Measurements from ENCODE around the gene RBMS3.

Gene RBMS3

DNA sequence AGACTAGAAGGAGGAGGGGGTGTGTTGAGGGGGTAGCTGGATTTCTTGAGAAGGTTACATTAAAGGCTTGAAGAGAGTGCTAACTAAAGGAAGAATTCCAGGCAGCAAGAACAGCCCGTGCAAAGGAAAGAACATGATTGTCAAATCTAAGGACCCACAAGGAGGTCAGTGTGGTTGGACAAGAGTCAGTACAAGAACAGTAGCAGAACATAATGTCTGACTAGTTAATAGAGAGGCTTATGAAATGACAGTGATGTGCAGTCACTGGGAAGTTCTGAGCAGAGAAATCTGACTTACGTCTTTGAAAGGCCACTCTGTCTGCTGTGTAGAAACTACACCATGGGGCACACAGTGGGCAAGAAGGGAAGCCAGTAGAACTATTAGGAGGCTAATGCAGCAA, 19.8 kb upstream of the RBMS3 start:
- H3K4me3 ChIP-seq (ENCODE audit: low read depth, low read length) = no peak overlapping the region
- TF ChIP-seq, protein P1, sequence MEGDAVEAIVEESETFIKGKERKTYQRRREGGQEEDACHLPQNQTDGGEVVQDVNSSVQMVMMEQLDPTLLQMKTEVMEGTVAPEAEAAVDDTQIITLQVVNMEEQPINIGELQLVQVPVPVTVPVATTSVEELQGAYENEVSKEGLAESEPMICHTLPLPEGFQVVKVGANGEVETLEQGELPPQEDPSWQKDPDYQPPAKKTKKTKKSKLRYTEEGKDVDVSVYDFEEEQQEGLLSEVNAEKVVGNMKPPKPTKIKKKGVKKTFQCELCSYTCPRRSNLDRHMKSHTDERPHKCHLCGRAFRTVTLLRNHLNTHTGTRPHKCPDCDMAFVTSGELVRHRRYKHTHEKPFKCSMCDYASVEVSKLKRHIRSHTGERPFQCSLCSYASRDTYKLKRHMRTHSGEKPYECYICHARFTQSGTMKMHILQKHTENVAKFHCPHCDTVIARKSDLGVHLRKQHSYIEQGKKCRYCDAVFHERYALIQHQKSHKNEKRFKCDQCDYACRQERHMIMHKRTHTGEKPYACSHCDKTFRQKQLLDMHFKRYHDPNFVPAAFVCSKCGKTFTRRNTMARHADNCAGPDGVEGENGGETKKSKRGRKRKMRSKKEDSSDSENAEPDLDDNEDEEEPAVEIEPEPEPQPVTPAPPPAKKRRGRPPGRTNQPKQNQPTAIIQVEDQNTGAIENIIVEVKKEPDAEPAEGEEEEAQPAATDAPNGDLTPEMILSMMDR (IDR thresholded peaks at IDR 0.05; ENCODE audit: borderline replicate concordance, insufficient read depth, low read depth, low read length) = no peak

DNA sequence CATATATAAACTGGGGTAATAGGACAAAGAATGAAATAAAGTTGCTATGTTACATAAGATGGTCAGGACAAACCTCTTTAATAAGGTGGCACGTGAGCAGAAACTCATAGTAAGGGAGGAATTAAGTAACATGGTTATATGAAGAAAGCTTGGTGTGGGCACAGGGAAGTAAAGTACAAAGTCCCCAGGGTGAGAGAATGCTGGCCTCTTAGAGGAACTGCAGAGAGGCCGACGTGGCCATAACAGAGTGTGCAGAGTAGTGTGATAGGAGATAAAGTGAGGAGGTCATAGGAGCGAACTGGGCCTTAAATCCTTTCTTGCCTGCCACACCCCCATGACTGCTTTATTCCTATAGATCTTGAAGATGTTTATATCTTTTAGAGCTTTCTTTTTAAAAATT, 17.4 kb upstream of the RBMS3 start:
- TF ChIP-seq, protein P1 (IDR thresholded peaks at IDR 0.05; ENCODE audit: borderline replicate concordance, insufficient read depth, low read depth, low read length) = no peak
- no peak overlapping the region for H3K4me3 ChIP-seq (ENCODE audit: low read depth, low read length)

DNA sequence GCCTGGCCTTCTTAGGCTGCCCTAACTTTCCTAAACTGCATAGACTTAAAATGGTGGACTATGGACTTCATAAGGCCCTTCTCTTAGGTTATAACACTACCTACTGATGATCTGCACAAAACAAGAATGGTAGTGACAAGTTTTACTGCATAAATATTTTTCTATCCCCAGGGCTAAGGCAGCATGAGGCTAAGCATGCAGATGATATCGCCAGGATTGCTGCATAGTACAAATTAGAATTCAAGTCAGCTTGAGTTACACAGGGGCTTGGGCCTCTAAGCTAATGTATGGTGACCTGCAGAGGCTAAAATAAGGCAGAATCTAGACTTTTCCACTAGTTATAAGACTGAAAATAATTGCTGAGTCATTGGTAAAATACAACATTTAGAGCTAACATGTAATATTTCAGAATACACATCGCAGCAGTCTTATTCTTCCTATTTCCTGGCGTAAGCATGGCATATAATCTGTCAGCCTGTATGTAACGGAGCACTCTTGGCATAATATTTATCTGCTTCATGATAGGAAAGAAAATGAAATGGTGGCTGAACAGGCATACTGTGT, 15.3 kb upstream of the RBMS3 start:
- TF ChIP-seq, protein P1 (IDR thresholded peaks at IDR 0.05; ENCODE audit: borderline replicate concordance, insufficient read depth, low read depth, low read length) = no peak
- H3K4me3 ChIP-seq (ENCODE audit: low read depth, low read length) = no peak overlapping the region

DNA sequence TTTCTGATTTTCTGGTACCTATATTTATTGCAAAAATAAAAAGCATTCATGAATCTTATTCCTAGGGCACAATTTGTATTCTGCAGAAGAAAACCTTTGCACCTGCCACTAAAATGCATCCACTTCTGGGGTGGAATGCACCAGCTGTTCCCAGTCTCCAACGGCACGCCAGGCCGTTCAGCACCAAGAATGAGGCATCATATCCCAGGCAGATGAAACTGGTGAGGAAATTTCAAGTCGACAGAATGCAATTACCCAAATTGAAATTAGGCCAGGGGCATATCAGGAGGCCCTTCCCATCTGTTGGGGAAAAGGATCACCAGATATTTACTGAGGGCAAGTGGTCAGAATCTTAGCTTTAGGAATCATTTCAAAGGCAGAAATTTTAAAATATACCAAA, 13.6 kb upstream of the RBMS3 start:
- TF ChIP-seq, protein P1 (IDR thresholded peaks at IDR 0.05; ENCODE audit: borderline replicate concordance, insufficient read depth, low read depth, low read length) = no peak
- no peak overlapping the region for H3K4me3 ChIP-seq (ENCODE audit: low read depth, low read length)

DNA sequence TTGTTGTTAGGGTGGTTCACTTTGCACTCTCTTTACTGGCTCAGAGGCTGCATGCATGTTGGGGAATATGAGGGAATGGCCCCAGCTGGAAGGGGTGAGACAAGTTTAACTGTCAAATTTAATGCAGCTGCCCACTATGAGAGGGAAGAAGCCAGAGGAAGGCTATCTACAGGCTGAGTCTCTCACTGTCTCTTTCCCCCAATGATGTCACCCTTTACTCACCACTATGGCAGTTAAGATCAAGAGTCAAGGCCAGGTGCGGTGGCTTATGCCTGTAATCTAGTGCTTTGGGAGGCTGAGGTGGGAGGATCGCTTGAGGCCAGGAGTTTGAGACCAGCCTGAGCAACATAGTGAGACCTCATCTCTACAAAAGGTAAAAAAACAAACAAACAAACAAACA, 12.2 kb upstream of the RBMS3 start:
- H3K4me3 ChIP-seq (ENCODE audit: low read depth, low read length) = no peak overlapping the region
- TF ChIP-seq, protein P1 (IDR thresholded peaks at IDR 0.05; ENCODE audit: borderline replicate concordance, insufficient read depth, low read depth, low read length) = no peak

DNA sequence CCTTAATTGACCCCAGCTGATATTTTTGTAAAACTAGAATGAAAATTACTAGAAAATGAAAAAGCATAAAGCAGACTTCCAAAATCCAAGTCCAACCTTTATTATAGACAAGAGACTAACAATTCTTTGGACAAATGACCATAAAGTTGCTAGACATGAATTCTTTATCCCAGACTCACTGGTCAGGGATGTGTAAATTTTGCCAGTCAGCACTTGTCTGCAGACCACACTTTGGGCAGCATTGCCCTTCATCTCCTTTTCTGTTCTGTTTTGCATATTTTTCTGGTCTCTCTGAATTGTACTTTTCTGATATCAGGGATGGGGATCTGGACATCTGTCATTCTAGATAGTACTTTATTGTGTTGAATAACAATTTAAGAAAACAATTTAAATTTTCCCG, 10.1 kb upstream of the RBMS3 start:
- TF ChIP-seq, protein P1 (IDR thresholded peaks at IDR 0.05; ENCODE audit: borderline replicate concordance, insufficient read depth, low read depth, low read length) = no peak
- no peak overlapping the region for H3K4me3 ChIP-seq (ENCODE audit: low read depth, low read length)

DNA sequence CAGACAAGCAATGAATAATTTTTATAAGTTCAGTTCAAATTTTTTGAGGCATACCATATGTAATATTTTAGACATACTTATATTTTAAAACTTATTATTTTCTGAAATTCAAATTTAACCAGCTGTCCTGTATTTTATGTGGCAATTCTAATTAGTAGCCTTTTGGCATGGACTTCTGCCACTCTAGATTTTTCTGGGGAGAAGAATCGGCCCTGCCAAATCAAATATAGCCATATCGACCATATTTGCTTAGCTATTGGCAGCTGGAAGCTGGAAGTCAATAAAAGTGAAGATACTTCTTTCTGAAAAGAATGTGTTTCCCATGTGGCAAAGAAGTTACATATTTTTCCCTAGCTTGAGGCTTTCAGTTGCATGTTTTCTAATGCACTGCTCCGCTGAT, 9.4 kb upstream of the RBMS3 start:
- H3K4me3 ChIP-seq (ENCODE audit: low read depth, low read length) = no peak overlapping the region
- TF ChIP-seq, protein P1 (IDR thresholded peaks at IDR 0.05; ENCODE audit: borderline replicate concordance, insufficient read depth, low read depth, low read length) = no peak

Data from GM12875 (cell line).